Mucosa of descending colon (tissue), 3 donors: ENCODE results near the gene MICB. TPM values are rescaled to one million over a fixed set of nuclear protein-coding genes. Genes with fewer than 3 reads are reported as not detected.

Source experiments
- ATAC-seq: fragments of 200-7000 bp; cut with Tn5 transposase; one replicate; pipeline ENCODE4 v1.9.1; 2020; ENCODE audit warnings: mild to moderate bottlenecking, moderate library complexity
- DNase-seq, 3 donors: peaks; one replicate each; pipeline ENCODE4 v3.0.0-alpha.2; 2020
- H3K36me3 ChIP-seq: fragments of 200-600 bp; one replicate; pipeline ENCODE4 v1.8.0; 2021; ENCODE audit warnings: low read depth, mild to moderate bottlenecking
- H3K4me1 ChIP-seq: fragments of 200-600 bp; one replicate; pipeline ENCODE4 v1.8.0; 2021; ENCODE audit warnings: low read depth, mild to moderate bottlenecking
- H3K4me3 ChIP-seq: fragments of 200-600 bp; one replicate; pipeline ENCODE4 v1.8.0; 2021; ENCODE audit warnings: mild to moderate bottlenecking
- H3K9me3 ChIP-seq: fragments of 200-600 bp; one replicate; pipeline ENCODE4 v1.8.0; 2021; ENCODE audit warnings: mild to moderate bottlenecking
- intact Hi-C, 2 donors: fragments of 100-400 bp; cut with DNase I in 1 of 2; cut with micrococcal nuclease in 1 of 2; formaldehyde crosslinking; loops; one replicate each; pipeline versions ENCODE4 v1.11.0 to v1.11.1; 2022; cut with DNase I, micrococcal nuclease
- total RNA-seq, 3 donors: library from RNA; stranded (reverse); fragmentation: NEBNext Ultra II Directional in 2 of 3; extraction: Animal tissue kit (Norgen Biotek cat#: 25700) in 2 of 3; gene quantifications; one replicate each; pipeline versions ENCODE4 v1.2.1 to v1.2.4, GENCODE V29; 2021 to 2023
- TF ChIP-seq, protein P1 (sequence below): fragments of 200-600 bp; IDR thresholded peaks from one replicate; pipeline ENCODE4 v1.8.0; 2022; ENCODE audit warnings: antibody characterized with exemption, mild to moderate bottlenecking
- donor health status: DM: no; HTN: no; CAD: no; lungs with moderate emphysema.
- donor health status: DM: no; HTN: no; CAD: no.
- donor health status: DM: no; HTN: yes; CAD: no.

The MICB gene
- total RNA-seq, 3 donors from 2014 or later: 1.3 to 4.1 (median 2.9) TPM

DNA sequence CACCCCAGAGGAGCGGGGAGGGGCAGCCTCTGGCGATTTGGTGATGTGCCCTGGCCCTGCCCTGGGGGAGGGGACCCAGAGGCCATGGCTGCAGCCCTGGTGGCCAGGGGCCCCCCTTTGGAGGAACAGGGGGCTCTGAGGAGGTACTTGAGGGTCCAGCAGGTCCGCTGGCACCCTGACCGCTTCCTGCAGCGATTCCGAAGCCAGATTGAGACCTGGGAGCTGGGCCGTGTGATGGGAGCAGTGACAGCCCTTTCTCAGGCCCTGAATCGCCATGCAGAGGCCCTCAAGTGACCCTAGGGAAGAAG lies 60.3 kb downstream of the MICB start:
- intact Hi-C loops: no loop called here
- H3K4me3 ChIP-seq: no peak overlapping the region
- TF ChIP-seq, protein P1, sequence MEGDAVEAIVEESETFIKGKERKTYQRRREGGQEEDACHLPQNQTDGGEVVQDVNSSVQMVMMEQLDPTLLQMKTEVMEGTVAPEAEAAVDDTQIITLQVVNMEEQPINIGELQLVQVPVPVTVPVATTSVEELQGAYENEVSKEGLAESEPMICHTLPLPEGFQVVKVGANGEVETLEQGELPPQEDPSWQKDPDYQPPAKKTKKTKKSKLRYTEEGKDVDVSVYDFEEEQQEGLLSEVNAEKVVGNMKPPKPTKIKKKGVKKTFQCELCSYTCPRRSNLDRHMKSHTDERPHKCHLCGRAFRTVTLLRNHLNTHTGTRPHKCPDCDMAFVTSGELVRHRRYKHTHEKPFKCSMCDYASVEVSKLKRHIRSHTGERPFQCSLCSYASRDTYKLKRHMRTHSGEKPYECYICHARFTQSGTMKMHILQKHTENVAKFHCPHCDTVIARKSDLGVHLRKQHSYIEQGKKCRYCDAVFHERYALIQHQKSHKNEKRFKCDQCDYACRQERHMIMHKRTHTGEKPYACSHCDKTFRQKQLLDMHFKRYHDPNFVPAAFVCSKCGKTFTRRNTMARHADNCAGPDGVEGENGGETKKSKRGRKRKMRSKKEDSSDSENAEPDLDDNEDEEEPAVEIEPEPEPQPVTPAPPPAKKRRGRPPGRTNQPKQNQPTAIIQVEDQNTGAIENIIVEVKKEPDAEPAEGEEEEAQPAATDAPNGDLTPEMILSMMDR: no peak
- peaks cover 4% of the 10 kb centered on the region for H3K36me3 ChIP-seq
- ATAC-seq (no peak), DNase-seq (no peak)
- no peaks in the 10 kb centered on the region for H3K9me3 ChIP-seq
- peaks cover 3% of the 10 kb centered on the region for H3K4me1 ChIP-seq

- peaks cover 4% of the 10 kb centered on the region for H3K36me3 ChIP-seq
- ATAC-seq: peak; percentile 71
These were observed 60.9 kb downstream of the MICB start for GRCh38 chr6:31558631-31559500.

GRCh38 chr6:31559606-31559957 lies 61.6 kb downstream of the MICB start:
- DNase-seq (no peak), ATAC-seq (peak; percentile 3)
- Histone ChIP-seq H3K36me3 (peaks cover 4% of the 10 kb centered on the region), H3K4me1 (peaks cover 3% of the 10 kb centered on the region), H3K4me3 (no peak overlapping the region), H3K9me3 (no peaks in the 10 kb centered on the region)
- TF ChIP-seq, protein P1: no peak
- intact Hi-C loops: no loop called here

More at GRCh38 chr6:31558631-31559500, 60.9 kb downstream of the MICB start:
- peak in 2 of 3 donors; percentile 40 for DNase-seq
- TF ChIP-seq, protein P1: no peak
- intact Hi-C loops: no loop called here
- H3K4me1 ChIP-seq: peaks cover 3% of the 10 kb centered on the region
- no peak overlapping the region for H3K4me3 ChIP-seq
- no peaks in the 10 kb centered on the region for H3K9me3 ChIP-seq

DNA sequence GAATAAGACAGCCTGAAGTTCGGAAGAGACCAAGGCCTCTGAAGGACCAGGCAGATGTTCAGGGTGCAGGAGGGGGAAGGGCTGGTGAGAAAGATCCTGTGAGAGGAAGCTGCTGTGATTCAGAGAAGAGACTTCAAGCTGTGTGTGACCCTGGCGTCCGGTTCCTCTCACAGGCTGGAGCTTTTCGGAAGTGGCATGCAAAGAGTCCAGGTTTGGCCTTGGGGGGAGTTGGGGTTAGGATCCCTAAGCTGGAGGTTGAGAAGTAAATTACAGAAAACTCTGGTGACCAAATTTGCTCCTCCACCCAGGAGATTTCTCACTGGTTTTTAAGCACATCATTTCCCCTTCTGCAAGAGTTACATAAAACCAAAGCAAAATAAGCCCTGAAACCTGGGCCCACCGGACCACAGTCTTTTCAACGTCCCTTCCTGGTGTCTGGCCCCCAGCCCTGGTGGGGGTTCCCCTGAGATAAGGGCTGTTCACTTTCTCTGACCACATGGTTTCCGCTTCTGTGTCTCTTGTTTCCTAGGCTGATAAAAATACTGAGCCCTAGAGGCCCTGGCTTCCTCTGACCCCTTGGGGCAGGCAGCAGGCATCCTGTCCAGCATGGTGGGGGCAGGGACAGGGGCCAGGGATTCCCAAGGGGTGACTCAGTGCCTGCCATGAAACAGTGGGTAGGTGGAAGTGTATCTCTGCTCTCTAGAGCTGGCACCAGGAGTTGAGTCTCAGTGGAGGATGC lies 62.2 kb downstream of the MICB start:
- H3K4me3 ChIP-seq: no peak overlapping the region
- TF ChIP-seq, protein P1: no peak

GRCh38 chr6:31560697-31561058 lies 62.7 kb downstream of the MICB start:
- peaks cover 3% of the 10 kb centered on the region for H3K4me1 ChIP-seq
- ATAC-seq (no peak), DNase-seq (no peak)

More for the DNA sequence above, 62.2 kb downstream of the MICB start:
- ATAC-seq (peak; percentile 76), DNase-seq (peak; percentile 47 to 80 (median 56))
- Histone ChIP-seq H3K4me1 (peaks cover 3% of the 10 kb centered on the region), H3K36me3 (peaks cover 4% of the 10 kb centered on the region), H3K9me3 (no peaks in the 10 kb centered on the region)
- intact Hi-C loops: no loop called here

More at GRCh38 chr6:31560697-31561058, 62.7 kb downstream of the MICB start:
- H3K4me3 ChIP-seq: no peak overlapping the region
- no peaks in the 10 kb centered on the region for H3K9me3 ChIP-seq
- intact Hi-C loops: no loop called here
- TF ChIP-seq, protein P1: no peak
- H3K36me3 ChIP-seq: peaks cover 4% of the 10 kb centered on the region

Other genes with a start within 250 kb of the MICB start
- gene HLA-C, start 226.1 kb upstream of the MICB start, total RNA-seq: 1,000 to 10,000 TPM in 2 of 3 donors, 100 to 1,000 TPM in 1; 965 to 2,616 (median 1,478) TPM
- 1,000 to 10,000 TPM; 1,294 to 6,470 (median 3,045) TPM for gene HLA-B, start 141.0 kb upstream of the MICB start, total RNA-seq
- gene MICA, start 94.5 kb upstream of the MICB start, total RNA-seq: 10 to 100 TPM; 18.1 to 24.2 (median 20.7) TPM
- gene MCCD1, start 30.8 kb downstream of the MICB start, total RNA-seq: not detected
- 100 to 1,000 TPM; 239 to 309 (median 295) TPM for gene DDX39B, start 43.9 kb downstream of the MICB start, total RNA-seq
- 1 to 10 TPM in 2 of 3 donors, under 1 TPM in 1; 0.55 to 4.5 (median 1.2) TPM for gene ATP6V1G2, start 48.5 kb downstream of the MICB start, total RNA-seq
- gene NFKBIL1, start 49.5 kb downstream of the MICB start, total RNA-seq: 10 to 100 TPM; 15.8 to 27.8 (median 18.3) TPM
- under 1 TPM in 2 of 3 donors, not detected in 1; 0.20 to 0.22 TPM for gene LTA, start 74.1 kb downstream of the MICB start, total RNA-seq
- 1 to 10 TPM in 2 of 3 donors, under 1 TPM in 1; 0.41 to 1.7 (median 1.1) TPM for gene TNF, start 77.4 kb downstream of the MICB start, total RNA-seq
- gene LTB, start 84.3 kb downstream of the MICB start, total RNA-seq: 1 to 10 TPM; 2.1 to 3.4 (median 2.2) TPM
- gene LST1, start 88.1 kb downstream of the MICB start, total RNA-seq: 10 to 100 TPM in 1 of 3 donors, 1 to 10 TPM in 2; 3.9 to 11.3 (median 6.6) TPM
- gene NCR3, start 94.9 kb downstream of the MICB start, total RNA-seq: under 1 TPM in 1 of 3 donors, not detected in 2; 0.46 TPM
- gene AIF1, start 117.1 kb downstream of the MICB start, total RNA-seq: 10 to 100 TPM in 2 of 3 donors, 1 to 10 TPM in 1; 6.1 to 28.4 (median 17.3) TPM
- 100 to 1,000 TPM; 109 to 151 (median 120) TPM for gene PRRC2A, start 122.6 kb downstream of the MICB start, total RNA-seq
- 100 to 1,000 TPM; 282 to 298 (median 293) TPM for gene BAG6, start 154.5 kb downstream of the MICB start, total RNA-seq
- 1 to 10 TPM; 2.2 to 2.7 (median 2.4) TPM for gene APOM, start 157.7 kb downstream of the MICB start, total RNA-seq
- 10 to 100 TPM; 28.5 to 33.0 (median 32.3) TPM for gene C6orf47, start 162.6 kb downstream of the MICB start, total RNA-seq
- gene GPANK1, start 166.9 kb downstream of the MICB start, total RNA-seq: 10 to 100 TPM; 13.4 to 17.7 (median 17.4) TPM
- 100 to 1,000 TPM; 125 to 147 (median 134) TPM for gene CSNK2B, start 167.9 kb downstream of the MICB start, total RNA-seq
- gene LY6G5B, start 171.8 kb downstream of the MICB start, total RNA-seq: 10 to 100 TPM; 13.1 to 17.2 (median 15.5) TPM
- 1 to 10 TPM; 1.7 to 4.2 (median 2.1) TPM for gene LY6G5C, start 182.9 kb downstream of the MICB start, total RNA-seq
- gene ABHD16A, start 205.2 kb downstream of the MICB start, total RNA-seq: 10 to 100 TPM; 55.3 to 69.4 (median 68.4) TPM
- not detected for gene LY6G6F, start 208.7 kb downstream of the MICB start, total RNA-seq
- gene LY6G6D, start 217.2 kb downstream of the MICB start, total RNA-seq: 1 to 10 TPM in 1 of 3 donors, under 1 TPM in 1, not detected in 1; 0.90 to 6.1 TPM
- gene LY6G6C, start 223.6 kb downstream of the MICB start, total RNA-seq: under 1 TPM in 1 of 3 donors, not detected in 2; 0.32 TPM
- 1 to 10 TPM in 1 of 3 donors, under 1 TPM in 2; 0.48 to 1.4 (median 0.57) TPM for gene MPIG6B, start 225.2 kb downstream of the MICB start, total RNA-seq
- 100 to 1,000 TPM in 1 of 3 donors, 10 to 100 TPM in 2; 56.1 to 152 (median 99.5) TPM for gene DDAH2, start 231.2 kb downstream of the MICB start, total RNA-seq
- gene CLIC1, start 238.4 kb downstream of the MICB start, total RNA-seq: 100 to 1,000 TPM; 269 to 555 (median 441) TPM
- gene MSH5, start 241.9 kb downstream of the MICB start, total RNA-seq: 10 to 100 TPM; 14.1 to 29.9 (median 29.7) TPM